ENCODE measurements around the gene IFITM1. TPM values are rescaled to one million over a fixed set of nuclear protein-coding genes. Genes with fewer than 3 reads are reported as not detected.
"Not testable (repeated sequence)": the region's sequence is repeated elsewhere in the genome, so short reads cannot be mapped to it uniquely, and the experiment has no call there.

The IFITM1 gene
- total RNA-seq, 4 donors from 2014 or later = 216 to 431 (median 256) TPM

DNA sequence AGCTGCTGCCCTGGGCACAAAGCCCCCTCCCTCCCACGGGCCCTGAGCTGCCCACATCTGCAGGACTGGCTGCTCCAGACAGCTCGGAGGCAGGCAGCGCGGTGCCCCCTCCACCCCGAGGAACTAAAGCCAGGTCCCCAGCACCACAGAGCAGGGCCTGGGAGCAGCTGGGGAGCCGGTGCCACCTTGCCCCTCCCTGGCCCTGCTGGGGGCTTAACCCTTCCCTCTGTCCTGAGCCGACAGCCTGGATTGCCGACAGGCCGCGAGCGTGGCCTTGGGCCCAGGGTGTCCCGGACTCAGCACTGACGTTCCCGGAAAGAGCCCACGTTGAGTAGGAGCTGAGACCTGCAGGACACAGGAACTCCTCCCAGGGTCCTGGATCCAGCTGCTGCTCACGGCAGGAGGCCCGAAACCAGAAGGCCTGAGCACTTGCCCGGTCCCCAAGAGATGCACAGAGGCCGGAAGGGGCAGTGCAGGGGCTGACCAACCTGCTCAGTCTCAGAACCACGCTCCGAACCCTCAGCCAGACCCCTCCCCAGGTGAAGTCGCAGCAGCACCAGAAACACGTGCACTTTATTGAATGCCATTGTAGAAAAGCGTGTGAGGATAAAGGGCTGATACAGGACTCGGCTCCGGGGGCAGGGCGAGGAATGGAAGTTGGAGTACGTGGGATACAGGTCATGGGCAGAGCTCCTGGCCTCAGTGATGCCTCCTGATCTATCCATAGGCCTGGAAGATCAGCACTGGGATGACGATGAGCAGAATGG is 5.5 kb downstream of the IFITM1 start:
- Histone ChIP-seq H3K4me1 (peaks cover 0 to 45% (median 23%) of the 10 kb centered on the region in 4 donors), H3K27ac (peak overlapping the region; percentile 88 to 98 (median 91)), H3K4me3 (peak overlapping the region; percentile 40 to 86 (median 74))
- not testable (repeated sequence) for DNase-seq (ENCODE audit: low spot score in 2 of 2); H3K9me3 ChIP-seq; H3K27me3 ChIP-seq; H3K36me3 ChIP-seq
- TF ChIP-seq, protein P1, sequence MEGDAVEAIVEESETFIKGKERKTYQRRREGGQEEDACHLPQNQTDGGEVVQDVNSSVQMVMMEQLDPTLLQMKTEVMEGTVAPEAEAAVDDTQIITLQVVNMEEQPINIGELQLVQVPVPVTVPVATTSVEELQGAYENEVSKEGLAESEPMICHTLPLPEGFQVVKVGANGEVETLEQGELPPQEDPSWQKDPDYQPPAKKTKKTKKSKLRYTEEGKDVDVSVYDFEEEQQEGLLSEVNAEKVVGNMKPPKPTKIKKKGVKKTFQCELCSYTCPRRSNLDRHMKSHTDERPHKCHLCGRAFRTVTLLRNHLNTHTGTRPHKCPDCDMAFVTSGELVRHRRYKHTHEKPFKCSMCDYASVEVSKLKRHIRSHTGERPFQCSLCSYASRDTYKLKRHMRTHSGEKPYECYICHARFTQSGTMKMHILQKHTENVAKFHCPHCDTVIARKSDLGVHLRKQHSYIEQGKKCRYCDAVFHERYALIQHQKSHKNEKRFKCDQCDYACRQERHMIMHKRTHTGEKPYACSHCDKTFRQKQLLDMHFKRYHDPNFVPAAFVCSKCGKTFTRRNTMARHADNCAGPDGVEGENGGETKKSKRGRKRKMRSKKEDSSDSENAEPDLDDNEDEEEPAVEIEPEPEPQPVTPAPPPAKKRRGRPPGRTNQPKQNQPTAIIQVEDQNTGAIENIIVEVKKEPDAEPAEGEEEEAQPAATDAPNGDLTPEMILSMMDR (IDR thresholded peaks at IDR 0.05) = peak in 2 of 5 experiments; percentile 37 to 41
- peak in 1 of 2 donors; percentile 46 for TF ChIP-seq EP300 (IDR thresholded peaks at IDR 0.05)
- WGBS, 2 donors = 0 to 10% methylated on average over 12 of the region's 29 CpGs

DNA sequence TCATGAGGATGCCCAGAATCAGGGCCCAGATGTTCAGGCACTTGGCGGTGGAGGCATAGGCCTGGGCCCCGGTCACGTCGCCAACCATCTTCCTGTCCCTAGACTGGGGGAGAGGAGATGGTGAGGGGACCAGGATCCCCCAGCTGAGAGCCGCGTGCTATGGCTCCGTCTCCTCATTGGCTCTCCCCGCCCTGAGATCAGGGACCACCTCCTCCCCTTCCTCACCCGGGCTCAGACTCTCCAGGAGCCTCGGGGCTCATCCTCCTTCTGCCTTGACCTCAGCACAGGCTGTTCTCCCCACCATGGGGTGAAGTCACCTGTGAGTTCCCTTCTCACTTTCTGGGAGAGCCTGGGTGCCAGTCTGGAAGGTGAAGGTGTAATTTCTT is 6.0 kb downstream of the IFITM1 start:
- peaks cover 0 to 49% (median 29%) of the 10 kb centered on the region in 4 donors for H3K4me1 ChIP-seq
- DNase-seq (ENCODE audit: low spot score in 2 of 2) = not testable (repeated sequence)

DNA sequence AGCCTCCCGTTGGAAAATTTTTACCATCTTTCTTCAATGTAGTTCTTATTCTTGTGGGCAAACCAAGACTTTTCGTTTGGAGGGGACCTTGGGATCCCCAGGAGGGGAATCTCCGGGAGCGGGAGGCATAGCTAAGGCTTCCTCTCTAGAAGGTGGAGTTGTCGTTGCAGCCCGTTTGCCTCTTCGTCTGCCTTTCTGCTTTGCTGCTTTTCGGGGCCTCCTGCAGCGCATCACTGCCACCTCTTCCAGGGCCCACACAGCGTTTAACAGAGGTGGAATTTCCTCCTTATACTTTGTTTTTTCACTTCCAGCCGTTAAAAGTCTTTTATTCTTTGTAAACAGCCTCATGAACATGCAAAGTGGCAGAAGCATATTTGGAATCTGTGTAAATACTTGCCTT is 10.3 kb downstream of the IFITM1 start:
- no peak for DNase-seq (ENCODE audit: low spot score in 2 of 2)
- peak overlapping the region; percentile 74 to 97 (median 94) for H3K27ac ChIP-seq
- H3K27me3 ChIP-seq = no peaks in the 10 kb centered on the region
- H3K4me3 ChIP-seq = no peak overlapping the region
- H3K36me3 ChIP-seq = peaks cover 0 to 4% (median 0%) of the 10 kb centered on the region in 3 donors
- WGBS, 2 donors = 55 to 72% methylated on average over 11 of the region's 11 CpGs
- H3K4me1 ChIP-seq = peaks cover 4 to 56% (median 44%) of the 10 kb centered on the region in 4 donors
- TF ChIP-seq EP300 (IDR thresholded peaks at IDR 0.05) (no peak), POLR2A (IDR thresholded peaks at IDR 0.05) (no peak)
- TF ChIP-seq, protein P1 (IDR thresholded peaks at IDR 0.05) = no peak
- H3K9me3 ChIP-seq = no peaks in the 10 kb centered on the region

More for the DNA sequence above, 6.0 kb downstream of the IFITM1 start:
- Histone ChIP-seq H3K27ac (peak overlapping the region; percentile 89 to 98 (median 95)), H3K4me3 (peak overlapping the region; percentile 40 to 86 (median 74))
- not testable (repeated sequence) for H3K9me3 ChIP-seq, H3K27me3 ChIP-seq, H3K36me3 ChIP-seq
- WGBS, 2 donors = 1% methylated on average over 8 of the region's 10 CpGs; no CpG with 5 or more reads in 1 of the 2 donors

DNA sequence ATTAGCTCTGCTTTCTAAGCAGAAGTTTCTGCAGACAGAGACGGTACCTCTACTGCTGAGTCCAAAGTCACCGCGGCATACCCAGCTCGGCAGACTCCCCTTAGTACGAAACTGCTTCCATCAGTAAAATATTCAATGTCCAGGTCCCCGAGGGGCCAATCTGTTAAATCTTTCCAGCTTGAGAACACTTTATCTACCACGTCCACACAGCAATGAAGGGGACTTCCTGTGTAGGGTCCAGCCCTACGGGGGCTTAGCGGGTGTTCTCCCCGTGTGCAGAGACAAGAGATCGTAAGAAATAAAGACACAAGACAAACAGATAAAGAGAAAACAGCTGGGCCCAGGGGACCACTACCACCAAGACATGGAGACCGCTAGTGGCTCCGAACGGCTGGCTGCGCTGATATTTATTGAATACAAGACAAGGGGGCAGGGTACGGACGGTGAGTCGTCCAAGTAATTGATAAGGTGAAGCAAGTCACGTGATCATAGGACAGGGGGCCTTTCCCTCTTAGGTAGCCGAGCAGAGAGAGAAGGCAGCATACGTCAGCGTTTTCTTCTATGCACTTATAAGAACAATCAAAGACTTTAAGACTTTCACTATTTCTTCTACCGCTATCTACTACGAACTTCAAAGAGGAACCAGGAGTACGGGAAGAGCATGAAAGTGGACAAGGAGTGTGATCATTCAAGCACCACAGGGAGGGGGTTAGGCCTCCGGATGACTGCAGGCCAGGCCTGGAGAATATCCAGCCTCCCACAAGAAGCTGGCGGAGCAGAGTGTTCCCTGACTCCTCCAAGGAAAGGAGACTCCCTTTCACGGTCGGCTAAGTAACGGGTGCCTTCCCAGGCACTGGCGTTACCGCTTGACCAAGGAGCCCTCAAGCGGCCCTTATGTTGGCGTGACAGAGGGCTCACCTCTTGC is 11.0 kb downstream of the IFITM1 start:
- not testable (repeated sequence) for H3K27me3 ChIP-seq, H3K4me3 ChIP-seq, H3K9me3 ChIP-seq, H3K36me3 ChIP-seq
- peak; percentile 36 to 60 for DNase-seq (ENCODE audit: low spot score in 2 of 2)
- Histone ChIP-seq H3K27ac (peak overlapping the region; percentile 86 to 97 (median 94)), H3K4me1 (peaks cover 4 to 56% (median 45%) of the 10 kb centered on the region in 4 donors)
- WGBS, 2 donors = 50 to 53% methylated on average over 27 to 29 of the region's 34 CpGs

DNA sequence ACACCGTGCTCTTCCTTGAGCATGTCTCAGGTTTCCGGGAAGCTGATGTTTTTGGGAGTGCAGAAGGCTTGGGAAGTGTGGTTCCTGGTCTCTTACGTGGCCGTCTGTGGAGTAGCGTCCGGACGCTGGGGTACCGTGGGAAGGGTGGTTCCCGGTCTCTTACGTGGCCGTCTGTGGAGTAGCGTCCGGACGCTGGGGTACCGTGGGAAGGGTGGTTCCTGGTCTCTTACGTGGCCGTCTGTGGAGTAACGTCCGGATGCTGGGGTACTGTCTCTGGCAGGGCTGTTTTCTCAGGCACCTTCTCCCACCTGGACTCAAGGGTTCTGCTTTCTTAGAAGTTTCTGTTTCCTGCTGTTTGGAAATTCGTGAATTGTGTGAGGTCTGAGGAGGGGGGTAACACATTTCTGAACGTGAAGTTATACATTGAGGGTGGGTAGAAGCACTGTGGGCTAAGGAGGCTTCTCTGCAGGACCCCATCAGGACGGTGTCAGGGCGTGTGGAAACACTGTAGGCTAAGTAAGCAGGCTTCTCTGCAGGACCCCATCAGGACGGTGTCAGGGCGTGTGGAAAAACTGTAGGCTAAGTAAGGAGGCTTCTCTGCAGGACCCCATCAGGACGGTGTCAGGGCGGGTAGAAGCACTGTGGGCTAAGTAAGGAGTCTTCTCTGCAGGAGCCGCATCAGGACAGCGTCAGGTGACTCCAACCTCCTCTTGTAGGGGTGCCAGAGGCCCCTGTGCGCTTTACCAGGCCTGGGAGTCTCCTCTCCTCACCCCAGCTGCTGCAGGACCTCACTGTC is 12.2 kb downstream of the IFITM1 start:
- WGBS, 2 donors = 85 to 89% methylated on average over 30 of the region's 30 CpGs
- no peaks in the 10 kb centered on the region for H3K9me3 ChIP-seq
- no peaks in the 10 kb centered on the region for H3K36me3 ChIP-seq
- H3K27me3 ChIP-seq = no peaks in the 10 kb centered on the region
- H3K4me3 ChIP-seq = no peak overlapping the region
- peaks cover 4 to 61% (median 44%) of the 10 kb centered on the region in 4 donors for H3K4me1 ChIP-seq
- TF ChIP-seq EP300 (IDR thresholded peaks at IDR 0.05) = no peak
- no peak for TF ChIP-seq POLR2A (IDR thresholded peaks at IDR 0.05)
- TF ChIP-seq, protein P1 (IDR thresholded peaks at IDR 0.05) = no peak
- peak in 1 of 2 donors; percentile 13 for DNase-seq (ENCODE audit: low spot score in 2 of 2)
- H3K27ac ChIP-seq = peak overlapping the region; percentile 86 to 97 (median 94)

All from tibial nerve (tissue), 4 donors.